GM12891 (cell line): ENCODE measurements around the gene COL3A1.

Experiments
- PAX5 ChIP-seq: IDR thresholded peaks from 2 replicates; pipeline ENCODE4 v1.6.1; 2011; ENCODE audit warnings: low read length, moderate library complexity, mild to moderate bottlenecking; ENCODE audit not compliant: insufficient read depth, severe bottlenecking
- POLR2A ChIP-seq: IDR thresholded peaks from 2 replicates; pipeline ENCODE4 v1.6.1; 2011; ENCODE audit warnings: low read depth, low read length, control low read depth
- POLR2AphosphoS5 ChIP-seq: IDR thresholded peaks from 2 replicates; pipeline ENCODE4 v1.6.1; 2011; ENCODE audit warnings: low read depth, low read length, control low read depth
- POU2F2 ChIP-seq: IDR thresholded peaks from 2 replicates; pipeline ENCODE4 v1.6.1; 2011; ENCODE audit warnings: low read depth, mild to moderate bottlenecking, control low read depth, low read length, moderate library complexity
- TAF1 ChIP-seq: IDR thresholded peaks from 2 replicates; pipeline ENCODE4 v1.6.1; 2011; ENCODE audit warnings: low read depth, low read length, control low read depth

DNA sequence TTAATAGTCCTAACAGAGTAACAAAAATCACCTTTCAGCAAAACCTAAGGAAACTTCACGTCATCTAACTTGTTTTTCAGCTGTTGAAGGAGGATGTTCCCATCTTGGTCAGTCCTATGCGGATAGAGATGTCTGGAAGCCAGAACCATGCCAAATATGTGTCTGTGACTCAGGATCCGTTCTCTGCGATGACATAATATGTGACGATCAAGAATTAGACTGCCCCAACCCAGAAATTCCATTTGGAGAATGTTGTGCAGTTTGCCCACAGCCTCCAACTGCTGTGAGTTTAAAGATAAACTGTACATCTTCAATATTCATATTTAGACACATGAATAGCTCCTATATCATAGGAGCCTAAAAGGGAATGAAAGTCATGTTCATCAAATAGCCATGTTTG is 10.5 kb downstream of the COL3A1 start:
- TF ChIP-seq TAF1 (no peak), POLR2A (no peak), POLR2AphosphoS5 (no peak), PAX5 (no peak), POU2F2 (no peak)
